Ectodermal cell (in vitro differentiated cells): ENCODE data around the gene ANGEL1.

ENCODE experiments used
- H3K27ac ChIP-seq: 2 replicates; pipeline ENCODE4 v1.7.0; 2013; ENCODE audit warnings: mild to moderate bottlenecking, low read depth, low read length; ENCODE audit not compliant: insufficient read depth, poor library complexity, severe bottlenecking
- H3K27me3 ChIP-seq: 2 replicates; pipeline ENCODE4 v1.7.0; 2013; ENCODE audit warnings: mild to moderate bottlenecking, low read length; ENCODE audit not compliant: insufficient read depth, control insufficient read depth, poor library complexity, severe bottlenecking
- H3K36me3 ChIP-seq: one replicate; pipeline ENCODE4 v1.7.0; 2013; ENCODE audit warnings: low read length; ENCODE audit not compliant: control insufficient read depth, insufficient read depth
- H3K4me1 ChIP-seq: one replicate; pipeline ENCODE4 v1.7.0; 2013; ENCODE audit warnings: low read length; ENCODE audit not compliant: control insufficient read depth, insufficient read depth
- H3K4me3 ChIP-seq: 2 replicates; pipeline ENCODE4 v1.7.0; 2013; ENCODE audit warnings: low read depth, low read length, control low read depth; ENCODE audit not compliant: insufficient read depth
- H3K9me3 ChIP-seq: 2 replicates; pipeline ENCODE4 v1.7.0; 2013; ENCODE audit warnings: mild to moderate bottlenecking, low read length, moderate library complexity; ENCODE audit not compliant: control insufficient read depth
- WGBS, 2 experiments: methylation state at CpG; one replicate each; pipeline ENCODE4 v1.1.7; 2013; ENCODE audit warnings: missing lambda C conversion rate in 2 of 2; 5-methylcytosine and 5-hydroxymethylcytosine counted together

ANGEL1 gene

GRCh38 chr14:76793324-76793723 lies 19.4 kb downstream of the ANGEL1 start:
- H3K27me3 ChIP-seq = no peaks in the 10 kb centered on the region
- no peak overlapping the region for H3K27ac ChIP-seq
- no peaks in the 10 kb centered on the region for H3K9me3 ChIP-seq
- H3K4me3 ChIP-seq = no peak overlapping the region
- H3K4me1 ChIP-seq = no peaks in the 10 kb centered on the region
- H3K36me3 ChIP-seq = peaks cover 11% of the 10 kb centered on the region
- WGBS, 2 experiments = 91 to 95% methylated on average over 3 to 4 of the region's 4 CpGs

DNA sequence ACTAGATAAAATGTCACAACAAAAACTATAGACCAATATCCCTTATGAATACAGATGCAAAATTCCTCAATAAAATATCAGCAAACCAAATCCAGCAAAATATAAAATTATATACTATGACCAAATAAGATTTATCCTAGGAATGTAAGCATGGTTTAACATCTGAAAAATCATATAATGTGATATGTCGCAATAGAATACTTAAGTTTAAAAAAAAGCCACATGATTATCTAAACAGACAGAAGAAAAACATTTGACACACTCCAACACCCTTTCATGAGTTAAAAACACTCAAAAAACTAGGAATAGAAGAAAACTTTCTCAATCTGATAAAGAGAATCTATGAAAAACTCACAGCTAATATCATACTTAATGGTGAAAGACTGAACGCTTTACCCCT lies 20.3 kb downstream of the ANGEL1 start:
- Histone ChIP-seq H3K36me3 (peaks cover 11% of the 10 kb centered on the region), H3K27me3 (no peaks in the 10 kb centered on the region), H3K4me3 (no peak overlapping the region), H3K4me1 (no peaks in the 10 kb centered on the region), H3K9me3 (no peaks in the 10 kb centered on the region), H3K27ac (no peak overlapping the region)
- 82 to 100% methylated on average over 1 to 2 of the region's 2 CpGs for WGBS, 2 experiments

DNA sequence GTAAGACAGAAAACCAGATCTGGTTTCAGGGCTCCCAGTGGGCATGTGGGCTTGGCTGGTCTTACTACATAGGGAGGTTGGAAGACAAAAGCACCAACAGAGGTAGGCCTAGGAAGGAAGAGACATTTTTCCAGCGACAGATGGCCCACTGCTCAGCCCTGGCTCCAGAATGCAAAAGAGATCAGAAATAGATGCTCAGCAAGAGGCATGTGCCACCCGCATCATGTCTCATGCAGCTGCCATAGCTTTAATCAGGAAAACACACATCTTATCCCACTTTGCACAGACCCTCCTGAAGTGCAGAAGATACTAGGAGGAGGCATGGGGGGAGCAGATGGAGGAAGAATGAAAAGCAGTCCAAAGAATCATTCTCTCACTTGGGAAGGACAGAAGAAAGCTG lies 26.1 kb downstream of the ANGEL1 start:
- Histone ChIP-seq H3K36me3 (peaks cover 19% of the 10 kb centered on the region), H3K27ac (no peak overlapping the region)
- 91 to 99% methylated on average over 2 of the region's 2 CpGs for WGBS, 2 experiments

DNA sequence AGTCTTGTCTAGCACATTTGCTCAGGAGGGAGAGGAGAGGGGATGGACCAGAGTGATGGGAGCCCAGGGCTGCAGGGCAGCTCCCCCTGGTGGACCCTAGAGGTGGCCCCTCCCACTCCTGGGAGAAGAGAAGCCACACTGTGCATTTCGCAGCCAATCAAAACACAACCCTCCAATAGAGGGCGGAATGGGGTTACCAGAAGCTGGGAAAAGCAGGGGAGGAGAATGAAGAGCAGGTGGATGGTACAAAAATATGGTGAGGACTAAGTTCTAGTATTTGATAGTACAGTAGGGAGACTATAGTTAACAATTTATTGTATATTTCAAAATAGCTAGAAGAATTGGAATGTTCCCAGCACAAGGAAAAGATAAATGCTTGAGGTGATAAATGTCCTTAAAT lies 27.8 kb downstream of the ANGEL1 start:
- 9 to 17% methylated on average over 1 to 2 of the region's 2 CpGs for WGBS, 2 experiments
- H3K36me3 ChIP-seq = peaks cover 12% of the 10 kb centered on the region

More for the DNA sequence above, 26.1 kb downstream of the ANGEL1 start:
- Histone ChIP-seq H3K4me1 (no peaks in the 10 kb centered on the region), H3K4me3 (no peak overlapping the region), H3K27me3 (no peaks in the 10 kb centered on the region), H3K9me3 (no peaks in the 10 kb centered on the region)

GRCh38 chr14:76784266-76784874 lies 28.3 kb downstream of the ANGEL1 start:
- no peaks in the 10 kb centered on the region for H3K4me1 ChIP-seq
- WGBS, 2 experiments = 86 to 90% methylated on average over 6 of the region's 6 CpGs

More for the DNA sequence above, 27.8 kb downstream of the ANGEL1 start:
- Histone ChIP-seq H3K9me3 (no peaks in the 10 kb centered on the region), H3K4me1 (no peaks in the 10 kb centered on the region), H3K4me3 (no peak overlapping the region), H3K27me3 (no peaks in the 10 kb centered on the region), H3K27ac (no peak overlapping the region)

GRCh38 chr14:76782885-76783566 lies 29.7 kb downstream of the ANGEL1 start:
- H3K27me3 ChIP-seq = no peaks in the 10 kb centered on the region
- H3K4me1 ChIP-seq = no peaks in the 10 kb centered on the region
- 78 to 81% methylated on average over 9 of the region's 9 CpGs for WGBS, 2 experiments
- H3K27ac ChIP-seq = no peak overlapping the region
- H3K9me3 ChIP-seq = no peaks in the 10 kb centered on the region
- peaks cover 11% of the 10 kb centered on the region for H3K36me3 ChIP-seq
- no peak overlapping the region for H3K4me3 ChIP-seq

More at GRCh38 chr14:76784266-76784874, 28.3 kb downstream of the ANGEL1 start:
- no peaks in the 10 kb centered on the region for H3K9me3 ChIP-seq
- no peak overlapping the region for H3K27ac ChIP-seq
- H3K36me3 ChIP-seq = peaks cover 11% of the 10 kb centered on the region
- H3K27me3 ChIP-seq = no peaks in the 10 kb centered on the region
- H3K4me3 ChIP-seq = no peak overlapping the region

- peaks cover 11% of the 10 kb centered on the region for H3K36me3 ChIP-seq
- H3K27ac ChIP-seq = no peak overlapping the region
- 94 to 95% methylated on average over 10 of the region's 10 CpGs for WGBS, 2 experiments
- H3K4me1 ChIP-seq = no peaks in the 10 kb centered on the region
- H3K9me3 ChIP-seq = no peaks in the 10 kb centered on the region
- H3K27me3 ChIP-seq = no peaks in the 10 kb centered on the region
- no peak overlapping the region for H3K4me3 ChIP-seq
These were observed 30.4 kb downstream of the ANGEL1 start for GRCh38 chr14:76782115-76782884.

DNA sequence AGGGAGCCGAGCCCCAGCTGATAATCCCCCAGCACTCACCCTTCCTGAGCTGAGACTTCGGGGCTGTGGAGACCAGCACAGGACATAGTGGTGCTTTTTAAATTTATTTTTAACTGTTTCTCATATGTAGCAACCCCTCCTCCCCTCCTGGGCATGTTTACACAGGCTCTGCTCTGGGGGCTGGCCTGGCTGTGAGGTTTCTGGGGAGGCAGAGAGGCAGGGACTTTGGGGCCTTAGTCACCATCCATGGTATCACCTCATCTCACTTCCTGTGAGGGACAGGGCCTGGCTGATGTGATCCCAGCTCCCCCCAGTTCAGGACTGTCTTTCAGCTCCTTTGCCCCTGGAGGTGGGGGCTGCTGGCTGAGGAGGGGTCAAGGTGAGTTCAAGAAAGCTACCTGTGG lies 31.0 kb downstream of the ANGEL1 start:
- Histone ChIP-seq H3K36me3 (peaks cover 11% of the 10 kb centered on the region), H3K27ac (no peak overlapping the region), H3K4me1 (peaks cover 2% of the 10 kb centered on the region), H3K9me3 (no peaks in the 10 kb centered on the region), H3K27me3 (no peaks in the 10 kb centered on the region), H3K4me3 (no peak overlapping the region)
- WGBS, 2 experiments = 97 to 100% methylated on average over 2 of the region's 2 CpGs

DNA sequence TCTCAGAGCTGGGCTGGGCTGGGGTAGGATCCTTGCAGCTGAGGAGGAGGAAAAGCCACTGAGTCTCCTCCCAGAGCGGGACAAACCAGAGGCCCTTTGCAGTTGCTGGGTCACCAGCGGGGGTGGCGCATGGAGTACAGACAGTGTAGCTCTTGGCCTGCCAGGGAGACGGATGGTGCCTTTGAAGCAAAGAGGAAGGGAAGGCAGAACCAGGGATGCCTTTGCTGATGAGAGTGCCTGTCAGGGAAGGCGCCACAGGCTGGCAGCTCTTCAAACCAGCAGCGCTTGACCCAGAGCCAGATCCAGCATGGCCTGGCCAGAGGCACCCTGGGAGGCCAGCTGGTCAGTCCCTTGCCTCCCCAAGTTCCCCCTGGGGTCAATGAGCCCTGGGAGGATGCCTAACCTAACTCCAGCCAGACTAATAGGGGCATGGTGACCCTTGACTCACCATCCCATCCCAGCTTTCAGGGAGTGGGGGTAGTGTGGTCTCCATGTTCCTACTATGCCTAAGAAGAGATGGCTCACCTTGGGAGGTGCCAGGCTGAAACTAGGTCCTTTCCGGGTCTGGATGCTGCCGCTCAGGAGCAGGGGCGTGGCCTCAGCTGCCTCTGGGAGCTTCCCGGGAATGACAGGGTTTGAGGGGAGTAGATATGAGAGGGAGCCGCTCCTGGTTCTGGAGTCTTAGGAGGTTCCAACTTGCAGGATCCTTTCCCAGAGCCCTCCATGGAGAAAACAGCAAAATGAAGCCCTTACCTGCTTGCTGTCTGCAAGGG lies 31.6 kb downstream of the ANGEL1 start:
- Histone ChIP-seq H3K27ac (no peak overlapping the region), H3K4me3 (no peak overlapping the region), H3K36me3 (peaks cover 11% of the 10 kb centered on the region), H3K27me3 (no peaks in the 10 kb centered on the region), H3K9me3 (no peaks in the 10 kb centered on the region), H3K4me1 (peaks cover 7% of the 10 kb centered on the region)
- WGBS, 2 experiments = 91 to 92% methylated on average over 11 of the region's 11 CpGs
